ENCODE data around the gene FLOT2. TPM values are rescaled to one million over a fixed set of nuclear protein-coding genes. Genes with fewer than 3 reads are reported as not detected.
A peak's percentile ranks its signal among the peaks of the same experiment; 100 is the strongest.
"Not testable (repeated sequence)": the region's sequence is repeated elsewhere in the genome, so short reads cannot be mapped to it uniquely, and the experiment has no call there.

The FLOT2 gene
- total and polyA plus RNA-seq, 4 experiments from 2014 or later, result 216 to 288 (median 254) TPM

DNA sequence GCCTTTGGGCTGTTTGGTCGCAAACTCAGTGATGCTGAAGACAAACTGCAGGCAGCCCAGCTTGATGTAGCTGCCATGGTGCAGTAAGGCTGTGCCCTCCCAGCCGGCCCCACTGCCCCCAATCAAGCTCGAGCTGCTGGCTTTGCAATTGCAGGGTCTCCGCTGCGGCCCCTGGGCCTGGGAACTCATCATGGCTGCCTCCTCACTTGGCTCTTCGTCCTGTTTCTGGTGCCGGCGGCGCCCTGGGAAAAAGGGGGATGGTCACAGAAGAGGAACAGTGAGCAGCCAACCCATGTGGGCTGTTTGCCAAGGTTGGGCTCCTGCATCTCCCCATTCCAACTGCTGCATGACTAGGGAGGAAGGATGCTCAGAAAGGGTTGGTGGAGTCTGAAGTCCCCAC, 8.7 kb upstream of the FLOT2 start:
- Histone ChIP-seq H3K27me3 (ENCODE audit: insufficient read depth, low read length) (no peaks in the 10 kb centered on the region), H3K9me3 (ENCODE audit: control insufficient read depth in 1 of 2, low read length in 2 of 2) (no peaks in the 10 kb centered on the region), H3K36me3 (ENCODE audit: insufficient read depth, low read length) (peaks cover 52% of the 10 kb centered on the region), H3K4me3 (ENCODE audit: low read length in 2 of 2) (no peak overlapping the region), H3K27ac (ENCODE audit: low read depth, low read length) (no peak overlapping the region), H3K4me1 (ENCODE audit: insufficient read depth, low read length) (peaks cover 15% of the 10 kb centered on the region)
- Mint-ChIP-seq H3K4me1 (peaks cover 13 to 22% (median 20%) of the 10 kb centered on the region in 4 donors), H3K27me3 (no peaks in the 10 kb centered on the region), H3K4me3 (no peak overlapping the region), H3K27ac (peak overlapping the region in 2 of 7 donors; percentile 64 to 70), H3K9me3 (no peaks in the 10 kb centered on the region), H3K36me3 (peaks cover 40 to 59% of the 10 kb centered on the region in 2 donors)
- ChIA-PET CTCF (ENCODE audit: partially characterized antibody) (interaction anchor here (0.6 to 2.1 kb wide), 4 partner anchors 11 to 516 kb away, joined by 3 to 8 read pairs (median 4); no protein-coding TSS in a partner anchor), POLR2A (ENCODE audit: partially characterized antibody) (interaction anchor here (1.6 to 7.3 kb wide), 3 partner anchors 9 to 45 kb away, joined by 5 to 45 read pairs (median 8); partner anchors contain the start of genes FLOT2 and PHF12)
- intact Hi-C loops (cut with micrococcal nuclease), result no loop called here
- DNase-seq, result no peak

DNA sequence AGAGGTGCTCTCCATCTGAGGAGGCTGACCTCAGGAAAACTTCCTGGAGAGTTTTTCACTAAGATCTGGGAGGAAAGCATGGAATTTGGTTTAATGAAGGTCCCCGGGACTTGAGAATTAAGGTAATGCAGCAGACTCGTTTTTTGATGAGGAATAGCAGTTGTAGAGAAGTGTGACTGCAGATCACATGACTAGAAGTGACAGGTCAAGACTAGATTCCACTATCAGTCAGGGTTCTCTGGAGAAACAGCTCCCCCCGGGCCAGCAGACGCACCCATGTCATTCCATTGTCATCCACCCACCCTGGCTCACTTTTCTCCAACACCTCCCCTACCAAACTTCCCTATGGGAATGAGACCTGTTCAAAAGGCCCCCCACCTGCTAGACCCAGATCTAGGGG, 7.3 kb upstream of the FLOT2 start:
- H3K27me3 Mint-ChIP-seq, result no peaks in the 10 kb centered on the region
- no peaks in the 10 kb centered on the region for H3K9me3 Mint-ChIP-seq
- CTCF ChIA-PET (ENCODE audit: partially characterized antibody), result interaction anchor here (1.1 to 4.6 kb wide), 10 partner anchors 11 to 177 kb away, joined by 3 to 48 read pairs (median 7); partner anchors contain the start of genes NEK8, PHF12 and TLCD1
- H3K4me3 Mint-ChIP-seq, result peak overlapping the region in 1 of 8 donors; percentile 20
- no peaks in the 10 kb centered on the region for H3K9me3 ChIP-seq (ENCODE audit: control insufficient read depth in 1 of 2, low read length in 2 of 2)
- POLR2A ChIA-PET (ENCODE audit: partially characterized antibody), result interaction anchor here (1.0 to 9.9 kb wide), 3 partner anchors 8 to 178 kb away, joined by 3 to 193 read pairs (median 26); partner anchors contain the start of genes NEK8, PHF12 and TLCD1
- no peaks in the 10 kb centered on the region for H3K27me3 ChIP-seq (ENCODE audit: insufficient read depth, low read length)
- H3K4me1 Mint-ChIP-seq, result peaks cover 22 to 33% (median 28%) of the 10 kb centered on the region in 4 donors
- H3K36me3 ChIP-seq (ENCODE audit: insufficient read depth, low read length), result peaks cover 37% of the 10 kb centered on the region
- peak overlapping the region in 6 of 7 donors; percentile 32 to 92 (median 74) for H3K27ac Mint-ChIP-seq
- no peak overlapping the region for H3K4me3 ChIP-seq (ENCODE audit: low read length in 2 of 2)
- peaks cover 25 to 48% of the 10 kb centered on the region in 2 donors for H3K36me3 Mint-ChIP-seq
- intact Hi-C loops (cut with micrococcal nuclease), result no loop called here
- H3K27ac ChIP-seq (ENCODE audit: low read depth, low read length), result no peak overlapping the region
- H3K4me1 ChIP-seq (ENCODE audit: insufficient read depth, low read length), result peaks cover 26% of the 10 kb centered on the region
- DNase-seq, result no peak

- POLR2A ChIA-PET (ENCODE audit: partially characterized antibody), result interaction anchor here (0.5 to 9.9 kb wide), 10 partner anchors 9 to 183 kb away, joined by 3 to 193 read pairs (median 8); partner anchors contain the start of genes ERAL1, NEK8, PHF12 and RPL23A
Observed at GRCh38 chr17:28903546-28903841, 6.0 kb upstream of the FLOT2 start.

DNA sequence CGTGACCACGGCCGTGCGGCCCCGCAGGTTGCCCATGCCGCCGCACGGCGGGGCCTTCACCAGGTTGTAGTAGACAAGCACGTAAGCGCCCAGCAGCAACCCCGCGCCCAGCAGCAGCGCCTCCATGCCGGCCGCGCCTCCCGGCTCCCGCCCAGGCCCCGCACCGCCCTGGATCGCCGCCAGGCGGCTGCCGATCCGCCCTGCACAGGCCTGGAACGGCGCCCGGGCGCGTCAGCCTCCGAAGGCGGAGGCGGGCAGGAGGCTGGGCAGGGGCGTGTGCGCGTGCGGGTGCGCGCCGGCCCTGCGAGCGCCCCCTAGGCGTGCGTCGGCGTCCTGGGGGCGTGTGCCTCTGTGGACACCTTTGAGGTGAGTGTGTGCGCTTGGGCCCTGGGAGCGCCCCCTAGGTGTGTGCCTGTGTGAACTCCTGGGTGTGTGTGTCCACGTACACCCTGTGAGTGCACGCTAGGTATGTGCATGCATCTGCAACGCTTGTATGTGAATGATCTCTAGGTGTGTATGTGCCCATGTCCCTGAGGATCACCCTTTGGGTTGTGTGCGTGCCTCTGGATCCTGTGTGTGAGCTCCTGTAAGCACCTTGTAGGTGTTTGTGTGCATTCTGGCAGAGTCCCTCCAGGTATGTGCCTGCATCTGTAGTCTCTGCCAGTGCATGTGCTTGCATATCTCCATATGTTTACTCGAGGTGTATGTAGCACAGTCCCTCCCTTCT, 5.4 kb upstream of the FLOT2 start, which contains the start of gene DHRS13:
Gene DHRS13, minus strand, starts transcription at position 261 of the 727 bp plus-strand sequence. Its CDS starts 135 bp downstream, at position 126.
- H3K27ac Mint-ChIP-seq, result peak within 1 kb of the TSS; percentile 89 to 97 (median 93)
- H3K27me3 Mint-ChIP-seq, result no peaks in the 10 kb centered on the region
- H3K27ac ChIP-seq (ENCODE audit: low read depth, low read length), result peak within 1 kb of the TSS; percentile 76
- H3K36me3 Mint-ChIP-seq, result peaks cover 21 to 45% of the 10 kb centered on the region in 2 donors
- intact Hi-C loops (cut with micrococcal nuclease), result loop anchor here (1.0 kb wide), 8 partner anchors 13 to 175 kb away; partner anchors contain the start of genes FAM222B and NEK8
- peaks cover 35% of the 10 kb centered on the region for H3K4me1 ChIP-seq (ENCODE audit: insufficient read depth, low read length)
- H3K4me3 Mint-ChIP-seq, result peak within 1 kb of the TSS; percentile 83 to 97 (median 90)
- no peaks in the 10 kb centered on the region for H3K9me3 Mint-ChIP-seq
- H3K4me1 Mint-ChIP-seq, result peaks cover 31 to 50% (median 37%) of the 10 kb centered on the region in 4 donors
- H3K27me3 ChIP-seq (ENCODE audit: insufficient read depth, low read length), result no peaks in the 10 kb centered on the region
- peak; percentile 93 to 98 (median 96) for DNase-seq
- no peaks in the 10 kb centered on the region for H3K9me3 ChIP-seq (ENCODE audit: control insufficient read depth in 1 of 2, low read length in 2 of 2)
- ChIA-PET CTCF (ENCODE audit: partially characterized antibody) (interaction anchor here (0.5 to 4.6 kb wide), 29 partner anchors 9 to 183 kb away, joined by 3 to 48 read pairs (median 5); partner anchors contain the start of genes FAM222B, NEK8, PHF12 and RPL23A), POLR2A (ENCODE audit: partially characterized antibody) (interaction anchor here (0.5 to 9.9 kb wide), 15 partner anchors 10 to 191 kb away, joined by 3 to 193 read pairs (median 8); partner anchors contain the start of genes ERAL1, FAM222B, NEK8 and PHF12)
- H3K4me3 ChIP-seq (ENCODE audit: low read length in 2 of 2), result peak within 1 kb of the TSS; percentile 77 to 95
- H3K36me3 ChIP-seq (ENCODE audit: insufficient read depth, low read length), result peaks cover 22% of the 10 kb centered on the region

More at GRCh38 chr17:28903546-28903841, 6.0 kb upstream of the FLOT2 start:
- H3K36me3 Mint-ChIP-seq, result peaks cover 22 to 45% of the 10 kb centered on the region in 2 donors
- CTCF ChIA-PET (ENCODE audit: partially characterized antibody), result interaction anchor here (0.5 to 4.6 kb wide), 19 partner anchors 9 to 176 kb away, joined by 3 to 48 read pairs (median 4); partner anchors contain the start of genes NEK8, PHF12 and TLCD1
- intact Hi-C loops (cut with micrococcal nuclease), result loop anchor here (1.0 kb wide), 8 partner anchors 13 to 175 kb away; partner anchors contain the start of genes FAM222B and NEK8
- not testable (repeated sequence) for H3K9me3 ChIP-seq (ENCODE audit: control insufficient read depth in 1 of 2, low read length in 2 of 2); H3K27me3 Mint-ChIP-seq; DNase-seq; H3K9me3 Mint-ChIP-seq; H3K27me3 ChIP-seq (ENCODE audit: insufficient read depth, low read length); H3K4me3 ChIP-seq (ENCODE audit: low read length in 2 of 2)
- Histone ChIP-seq H3K36me3 (ENCODE audit: insufficient read depth, low read length) (peaks cover 27% of the 10 kb centered on the region), H3K27ac (ENCODE audit: low read depth, low read length) (peak overlapping the region; percentile 21), H3K4me1 (ENCODE audit: insufficient read depth, low read length) (peaks cover 30% of the 10 kb centered on the region)
- peak overlapping the region; percentile 85 to 92 (median 88) for H3K27ac Mint-ChIP-seq
- H3K4me3 Mint-ChIP-seq, result peak overlapping the region; percentile 63 to 89 (median 71)
- H3K4me1 Mint-ChIP-seq, result peaks cover 28 to 45% (median 35%) of the 10 kb centered on the region in 4 donors

DNA sequence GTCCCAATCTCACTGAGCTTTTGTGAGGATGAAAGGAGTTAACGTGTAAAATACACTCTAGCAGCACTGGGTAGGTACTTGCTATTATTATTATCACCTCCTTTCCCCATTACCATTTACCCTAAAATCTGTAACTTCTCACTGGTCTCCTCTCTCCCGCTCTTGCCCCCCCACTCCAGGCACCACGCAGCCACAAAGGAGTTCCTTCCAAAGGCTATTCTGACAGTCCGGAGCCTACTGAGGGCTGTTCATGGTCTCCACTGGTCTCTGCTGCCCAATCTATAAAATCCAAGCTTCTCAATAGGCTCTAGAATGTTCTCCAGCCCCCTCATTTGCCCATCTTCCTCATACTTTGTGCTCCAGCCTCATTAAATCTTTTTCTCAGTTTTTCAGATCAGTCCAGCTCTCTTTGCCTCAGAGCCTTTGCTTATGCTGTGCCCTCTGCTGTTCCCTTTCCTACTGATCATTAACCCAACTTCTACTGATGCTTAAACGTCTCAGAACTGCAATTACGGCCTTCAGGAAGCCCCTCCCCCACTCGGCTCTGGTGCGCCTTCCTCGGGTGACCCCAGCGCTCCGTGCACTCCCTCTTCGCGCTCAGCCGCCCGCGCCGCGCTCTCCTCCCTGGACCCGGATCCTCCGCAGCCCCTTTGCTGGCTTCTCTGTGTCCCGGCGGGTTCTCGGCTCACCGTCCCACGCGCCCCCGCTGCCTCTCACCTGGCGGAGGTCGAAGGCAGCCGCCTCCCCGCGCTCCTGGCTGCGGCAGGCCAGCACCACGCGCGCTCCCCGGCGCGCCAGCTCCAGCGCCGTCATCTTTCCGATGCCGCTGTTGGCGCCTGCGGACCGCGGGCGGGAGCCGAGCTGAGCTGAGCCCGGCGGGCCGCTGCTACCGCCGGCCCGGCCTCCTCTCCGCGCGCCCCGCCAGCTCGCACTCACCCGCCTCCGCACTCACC, 4.6 kb upstream of the FLOT2 start:
- H3K27ac ChIP-seq (ENCODE audit: low read depth, low read length), result peak overlapping the region; percentile 76
- H3K27me3 ChIP-seq (ENCODE audit: insufficient read depth, low read length), result no peaks in the 10 kb centered on the region
- H3K9me3 ChIP-seq (ENCODE audit: control insufficient read depth in 1 of 2, low read length in 2 of 2), result no peaks in the 10 kb centered on the region
- no peak for DNase-seq
- peak overlapping the region; percentile 83 to 97 (median 90) for H3K4me3 Mint-ChIP-seq
- H3K36me3 ChIP-seq (ENCODE audit: insufficient read depth, low read length), result peaks cover 14% of the 10 kb centered on the region
- POLR2A ChIA-PET (ENCODE audit: partially characterized antibody), result interaction anchor here (0.9 to 9.9 kb wide), 19 partner anchors 10 to 190 kb away, joined by 3 to 193 read pairs (median 6); partner anchors contain the start of genes ERAL1, FAM222B, NEK8 and PHF12
- H3K27ac Mint-ChIP-seq, result peak overlapping the region; percentile 89 to 97 (median 93)
- no peaks in the 10 kb centered on the region for H3K27me3 Mint-ChIP-seq
- peaks cover 12 to 42% of the 10 kb centered on the region in 2 donors for H3K36me3 Mint-ChIP-seq
- peaks cover 38% of the 10 kb centered on the region for H3K4me1 ChIP-seq (ENCODE audit: insufficient read depth, low read length)
- H3K4me3 ChIP-seq (ENCODE audit: low read length in 2 of 2), result peak overlapping the region; percentile 77 to 95
- no peaks in the 10 kb centered on the region for H3K9me3 Mint-ChIP-seq
- CTCF ChIA-PET (ENCODE audit: partially characterized antibody), result interaction anchor here (0.6 to 4.6 kb wide), 25 partner anchors 9 to 182 kb away, joined by 3 to 48 read pairs (median 5); partner anchors contain the start of genes FAM222B, NEK8, PHF12 and RPL23A
- intact Hi-C loops (cut with micrococcal nuclease), result no loop called here
- peaks cover 32 to 53% (median 41%) of the 10 kb centered on the region in 4 donors for H3K4me1 Mint-ChIP-seq
